ENCODE measurements around the gene UBALD2. TPM values are rescaled to one million over a fixed set of nuclear protein-coding genes. Genes with fewer than 3 reads are reported as not detected.

The UBALD2 gene
- total and polyA plus RNA-seq, 2 of the 13 experiments (the other 11 are each of a cell fraction or from before 2014, with no cell fraction given) = 3.3 to 89.7 TPM

DNA sequence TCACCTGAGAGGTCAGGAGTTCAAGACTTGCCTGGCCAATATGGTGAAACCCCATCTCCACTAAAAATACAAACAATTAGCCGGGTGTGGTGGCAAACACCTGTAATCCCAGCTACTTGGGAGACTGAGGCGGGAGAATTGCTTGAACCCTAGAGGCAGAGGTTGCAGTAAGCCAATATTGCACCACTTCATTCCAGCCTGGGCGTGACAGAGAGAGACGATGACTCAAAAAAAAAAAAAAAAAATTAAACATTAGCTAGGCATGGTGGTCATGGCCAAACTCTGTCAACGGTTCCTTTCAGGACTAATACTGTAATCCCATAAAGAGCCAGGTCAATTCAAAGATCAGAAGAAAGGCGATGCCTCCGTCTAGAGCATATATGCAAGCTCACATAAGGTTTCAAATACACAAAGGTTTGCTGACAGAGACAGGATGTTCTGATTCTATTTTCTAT is 27.3 kb upstream of the UBALD2 start (continued):
- TF ChIP-seq, protein P1, sequence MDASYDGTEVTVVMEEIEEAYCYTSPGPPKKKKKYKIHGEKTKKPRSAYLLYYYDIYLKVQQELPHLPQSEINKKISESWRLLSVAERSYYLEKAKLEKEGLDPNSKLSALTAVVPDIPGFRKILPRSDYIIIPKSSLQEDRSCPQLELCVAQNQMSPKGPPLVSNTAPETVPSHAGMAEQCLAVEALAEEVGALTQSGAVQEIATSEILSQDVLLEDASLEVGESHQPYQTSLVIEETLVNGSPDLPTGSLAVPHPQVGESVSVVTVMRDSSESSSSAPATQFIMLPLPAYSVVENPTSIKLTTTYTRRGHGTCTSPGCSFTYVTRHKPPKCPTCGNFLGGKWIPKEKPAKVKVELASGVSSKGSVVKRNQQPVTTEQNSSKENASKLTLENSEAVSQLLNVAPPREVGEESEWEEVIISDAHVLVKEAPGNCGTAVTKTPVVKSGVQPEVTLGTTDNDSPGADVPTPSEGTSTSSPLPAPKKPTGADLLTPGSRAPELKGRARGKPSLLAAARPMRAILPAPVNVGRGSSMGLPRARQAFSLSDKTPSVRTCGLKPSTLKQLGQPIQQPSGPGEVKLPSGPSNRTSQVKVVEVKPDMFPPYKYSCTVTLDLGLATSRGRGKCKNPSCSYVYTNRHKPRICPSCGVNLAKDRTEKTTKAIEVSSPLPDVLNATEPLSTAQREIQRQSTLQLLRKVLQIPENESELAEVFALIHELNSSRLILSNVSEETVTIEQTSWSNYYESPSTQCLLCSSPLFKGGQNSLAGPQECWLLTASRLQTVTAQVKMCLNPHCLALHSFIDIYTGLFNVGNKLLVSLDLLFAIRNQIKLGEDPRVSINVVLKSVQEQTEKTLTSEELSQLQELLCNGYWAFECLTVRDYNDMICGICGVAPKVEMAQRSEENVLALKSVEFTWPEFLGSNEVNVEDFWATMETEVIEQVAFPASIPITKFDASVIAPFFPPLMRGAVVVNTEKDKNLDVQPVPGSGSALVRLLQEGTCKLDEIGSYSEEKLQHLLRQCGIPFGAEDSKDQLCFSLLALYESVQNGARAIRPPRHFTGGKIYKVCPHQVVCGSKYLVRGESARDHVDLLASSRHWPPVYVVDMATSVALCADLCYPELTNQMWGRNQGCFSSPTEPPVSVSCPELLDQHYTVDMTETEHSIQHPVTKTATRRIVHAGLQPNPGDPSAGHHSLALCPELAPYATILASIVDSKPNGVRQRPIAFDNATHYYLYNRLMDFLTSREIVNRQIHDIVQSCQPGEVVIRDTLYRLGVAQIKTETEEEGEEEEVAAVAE (CRISPR knock-in tag; IDR thresholded peaks at IDR 0.05; ENCODE audit: borderline replicate concordance) = no peak
- TF ChIP-seq, protein P2, sequence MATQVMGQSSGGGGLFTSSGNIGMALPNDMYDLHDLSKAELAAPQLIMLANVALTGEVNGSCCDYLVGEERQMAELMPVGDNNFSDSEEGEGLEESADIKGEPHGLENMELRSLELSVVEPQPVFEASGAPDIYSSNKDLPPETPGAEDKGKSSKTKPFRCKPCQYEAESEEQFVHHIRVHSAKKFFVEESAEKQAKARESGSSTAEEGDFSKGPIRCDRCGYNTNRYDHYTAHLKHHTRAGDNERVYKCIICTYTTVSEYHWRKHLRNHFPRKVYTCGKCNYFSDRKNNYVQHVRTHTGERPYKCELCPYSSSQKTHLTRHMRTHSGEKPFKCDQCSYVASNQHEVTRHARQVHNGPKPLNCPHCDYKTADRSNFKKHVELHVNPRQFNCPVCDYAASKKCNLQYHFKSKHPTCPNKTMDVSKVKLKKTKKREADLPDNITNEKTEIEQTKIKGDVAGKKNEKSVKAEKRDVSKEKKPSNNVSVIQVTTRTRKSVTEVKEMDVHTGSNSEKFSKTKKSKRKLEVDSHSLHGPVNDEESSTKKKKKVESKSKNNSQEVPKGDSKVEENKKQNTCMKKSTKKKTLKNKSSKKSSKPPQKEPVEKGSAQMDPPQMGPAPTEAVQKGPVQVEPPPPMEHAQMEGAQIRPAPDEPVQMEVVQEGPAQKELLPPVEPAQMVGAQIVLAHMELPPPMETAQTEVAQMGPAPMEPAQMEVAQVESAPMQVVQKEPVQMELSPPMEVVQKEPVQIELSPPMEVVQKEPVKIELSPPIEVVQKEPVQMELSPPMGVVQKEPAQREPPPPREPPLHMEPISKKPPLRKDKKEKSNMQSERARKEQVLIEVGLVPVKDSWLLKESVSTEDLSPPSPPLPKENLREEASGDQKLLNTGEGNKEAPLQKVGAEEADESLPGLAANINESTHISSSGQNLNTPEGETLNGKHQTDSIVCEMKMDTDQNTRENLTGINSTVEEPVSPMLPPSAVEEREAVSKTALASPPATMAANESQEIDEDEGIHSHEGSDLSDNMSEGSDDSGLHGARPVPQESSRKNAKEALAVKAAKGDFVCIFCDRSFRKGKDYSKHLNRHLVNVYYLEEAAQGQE (IDR thresholded peaks at IDR 0.05; ENCODE audit: borderline replicate concordance in 1 of 2, low read depth in 1 of 2, low read length in 2 of 2) = 0 out of 4 replicates have a peak, but pooled peaks of 1 of the 2 experiments have one; percentile 7
- TF ChIP-seq, protein P3, sequence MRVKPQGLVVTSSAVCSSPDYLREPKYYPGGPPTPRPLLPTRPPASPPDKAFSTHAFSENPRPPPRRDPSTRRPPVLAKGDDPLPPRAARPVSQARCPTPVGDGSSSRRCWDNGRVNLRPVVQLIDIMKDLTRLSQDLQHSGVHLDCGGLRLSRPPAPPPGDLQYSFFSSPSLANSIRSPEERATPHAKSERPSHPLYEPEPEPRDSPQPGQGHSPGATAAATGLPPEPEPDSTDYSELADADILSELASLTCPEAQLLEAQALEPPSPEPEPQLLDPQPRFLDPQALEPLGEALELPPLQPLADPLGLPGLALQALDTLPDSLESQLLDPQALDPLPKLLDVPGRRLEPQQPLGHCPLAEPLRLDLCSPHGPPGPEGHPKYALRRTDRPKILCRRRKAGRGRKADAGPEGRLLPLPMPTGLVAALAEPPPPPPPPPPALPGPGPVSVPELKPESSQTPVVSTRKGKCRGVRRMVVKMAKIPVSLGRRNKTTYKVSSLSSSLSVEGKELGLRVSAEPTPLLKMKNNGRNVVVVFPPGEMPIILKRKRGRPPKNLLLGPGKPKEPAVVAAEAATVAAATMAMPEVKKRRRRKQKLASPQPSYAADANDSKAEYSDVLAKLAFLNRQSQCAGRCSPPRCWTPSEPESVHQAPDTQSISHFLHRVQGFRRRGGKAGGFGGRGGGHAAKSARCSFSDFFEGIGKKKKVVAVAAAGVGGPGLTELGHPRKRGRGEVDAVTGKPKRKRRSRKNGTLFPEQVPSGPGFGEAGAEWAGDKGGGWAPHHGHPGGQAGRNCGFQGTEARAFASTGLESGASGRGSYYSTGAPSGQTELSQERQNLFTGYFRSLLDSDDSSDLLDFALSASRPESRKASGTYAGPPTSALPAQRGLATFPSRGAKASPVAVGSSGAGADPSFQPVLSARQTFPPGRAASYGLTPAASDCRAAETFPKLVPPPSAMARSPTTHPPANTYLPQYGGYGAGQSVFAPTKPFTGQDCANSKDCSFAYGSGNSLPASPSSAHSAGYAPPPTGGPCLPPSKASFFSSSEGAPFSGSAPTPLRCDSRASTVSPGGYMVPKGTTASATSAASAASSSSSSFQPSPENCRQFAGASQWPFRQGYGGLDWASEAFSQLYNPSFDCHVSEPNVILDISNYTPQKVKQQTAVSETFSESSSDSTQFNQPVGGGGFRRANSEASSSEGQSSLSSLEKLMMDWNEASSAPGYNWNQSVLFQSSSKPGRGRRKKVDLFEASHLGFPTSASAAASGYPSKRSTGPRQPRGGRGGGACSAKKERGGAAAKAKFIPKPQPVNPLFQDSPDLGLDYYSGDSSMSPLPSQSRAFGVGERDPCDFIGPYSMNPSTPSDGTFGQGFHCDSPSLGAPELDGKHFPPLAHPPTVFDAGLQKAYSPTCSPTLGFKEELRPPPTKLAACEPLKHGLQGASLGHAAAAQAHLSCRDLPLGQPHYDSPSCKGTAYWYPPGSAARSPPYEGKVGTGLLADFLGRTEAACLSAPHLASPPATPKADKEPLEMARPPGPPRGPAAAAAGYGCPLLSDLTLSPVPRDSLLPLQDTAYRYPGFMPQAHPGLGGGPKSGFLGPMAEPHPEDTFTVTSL (CRISPR knock-in tag; IDR thresholded peaks at IDR 0.05; ENCODE audit: borderline replicate concordance) = peak; percentile 63; the same call in 1 of the 2 replicates
- TF ChIP-seq ZNF619 (CRISPR knock-in tag; IDR thresholded peaks at IDR 0.05) (no peak), ZNF747 (CRISPR knock-in tag; IDR thresholded peaks at IDR 0.05; ENCODE audit: borderline replicate concordance) (no peak), STAT5B (CRISPR knock-in tag; IDR thresholded peaks at IDR 0.05) (no peak), MTA3 (CRISPR knock-in tag; IDR thresholded peaks at IDR 0.05) (no peak), ZFP36L1 (CRISPR knock-in tag; IDR thresholded peaks at IDR 0.05) (peak; percentile 49; the same call in 1 of the 2 replicates), SIX1 (CRISPR knock-in tag; IDR thresholded peaks at IDR 0.05; ENCODE audit: borderline replicate concordance) (peak; percentile 45; the same call in 1 of the 2 replicates), PRMT3 (CRISPR knock-in tag; IDR thresholded peaks at IDR 0.05; ENCODE audit: borderline replicate concordance, low read depth) (no peak), GZF1 (CRISPR knock-in tag; IDR thresholded peaks at IDR 0.05) (no peak), ZNF792 (CRISPR knock-in tag; IDR thresholded peaks at IDR 0.05) (0 out of 2 replicates have a peak, but pooled peaks have one; percentile 36), ZNF224 (CRISPR knock-in tag; IDR thresholded peaks at IDR 0.05) (no peak)
- TF ChIP-seq, protein P4, sequence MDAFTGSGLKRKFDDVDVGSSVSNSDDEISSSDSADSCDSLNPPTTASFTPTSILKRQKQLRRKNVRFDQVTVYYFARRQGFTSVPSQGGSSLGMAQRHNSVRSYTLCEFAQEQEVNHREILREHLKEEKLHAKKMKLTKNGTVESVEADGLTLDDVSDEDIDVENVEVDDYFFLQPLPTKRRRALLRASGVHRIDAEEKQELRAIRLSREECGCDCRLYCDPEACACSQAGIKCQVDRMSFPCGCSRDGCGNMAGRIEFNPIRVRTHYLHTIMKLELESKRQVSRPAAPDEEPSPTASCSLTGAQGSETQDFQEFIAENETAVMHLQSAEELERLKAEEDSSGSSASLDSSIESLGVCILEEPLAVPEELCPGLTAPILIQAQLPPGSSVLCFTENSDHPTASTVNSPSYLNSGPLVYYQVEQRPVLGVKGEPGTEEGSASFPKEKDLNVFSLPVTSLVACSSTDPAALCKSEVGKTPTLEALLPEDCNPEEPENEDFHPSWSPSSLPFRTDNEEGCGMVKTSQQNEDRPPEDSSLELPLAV (CRISPR knock-in tag; conservative IDR thresholded peaks at IDR 0.05; ENCODE audit: low read depth) = no peak

Measured in HepG2 (cell line).